Activated naive CD8-positive, alpha-beta T cell treated with anti-CD3 and anti-CD28 coated beads, Interleukin-2, amount 50 U/mL, for 16 hours (primary cell): ENCODE measurements around the gene SLCO2A1.

ENCODE experiments used
- DNase-seq: peaks from one replicate; pipeline ENCODE4 v3.0.0-alpha.2; 2020; ENCODE audit warnings: low read depth, low spot score

The SLCO2A1 gene

GRCh38 chr3:133899311-133899710 is 130.4 kb downstream of the SLCO2A1 start:
- DNase-seq, result no peak

- no peak for DNase-seq
Observed at GRCh38 chr3:133897547-133897946, 132.2 kb downstream of the SLCO2A1 start.

GRCh38 chr3:133896002-133896761 is 133.5 kb downstream of the SLCO2A1 start:
- DNase-seq, result no peak

DNA sequence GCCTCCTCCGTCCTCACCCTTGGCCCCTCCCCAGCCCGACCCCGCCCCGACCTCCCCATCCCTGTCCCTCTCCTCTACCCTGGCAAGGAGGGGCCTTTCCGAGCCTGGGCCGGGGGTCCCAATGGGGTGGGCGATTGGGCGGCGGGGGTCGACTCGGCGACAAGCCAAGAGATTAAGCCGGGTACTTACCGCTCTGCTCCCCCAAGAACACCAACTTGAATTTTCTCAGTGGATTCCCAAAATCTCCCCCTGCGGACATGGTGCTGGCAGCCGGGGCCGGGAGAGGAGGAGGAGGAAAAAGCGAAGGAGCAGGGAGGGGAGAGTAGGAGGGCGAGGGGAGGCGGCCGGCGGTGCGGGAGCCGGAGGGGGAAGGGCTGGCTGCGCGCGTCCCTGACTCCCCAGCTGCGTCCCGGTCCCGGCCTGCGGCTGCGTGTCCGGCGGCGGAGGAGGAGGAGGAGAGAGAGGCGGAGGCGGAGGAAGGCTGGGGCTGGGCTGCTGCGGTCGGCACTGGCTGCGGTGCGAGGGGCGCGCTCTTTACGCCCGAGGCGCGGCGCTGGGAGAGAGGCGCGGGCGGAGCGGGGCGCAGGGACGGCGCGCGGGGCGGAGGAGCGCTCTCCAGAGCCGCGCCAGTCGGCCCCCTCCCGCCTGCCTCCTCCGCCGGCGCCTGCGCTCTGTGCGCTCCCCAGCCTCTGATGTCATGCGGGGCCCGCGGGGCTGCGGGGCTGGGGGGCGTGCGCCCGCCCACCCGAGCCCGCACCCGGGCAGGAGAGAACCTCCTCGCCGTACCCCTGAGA is 134.3 kb downstream of the SLCO2A1 start, which contains the start of gene RAB6B:
Gene RAB6B (minus strand): TSS at position 675 of the 794 bp plus-strand sequence. CDS start 416 bp downstream, at position 259.
- DNase-seq, result no peak

DNA sequence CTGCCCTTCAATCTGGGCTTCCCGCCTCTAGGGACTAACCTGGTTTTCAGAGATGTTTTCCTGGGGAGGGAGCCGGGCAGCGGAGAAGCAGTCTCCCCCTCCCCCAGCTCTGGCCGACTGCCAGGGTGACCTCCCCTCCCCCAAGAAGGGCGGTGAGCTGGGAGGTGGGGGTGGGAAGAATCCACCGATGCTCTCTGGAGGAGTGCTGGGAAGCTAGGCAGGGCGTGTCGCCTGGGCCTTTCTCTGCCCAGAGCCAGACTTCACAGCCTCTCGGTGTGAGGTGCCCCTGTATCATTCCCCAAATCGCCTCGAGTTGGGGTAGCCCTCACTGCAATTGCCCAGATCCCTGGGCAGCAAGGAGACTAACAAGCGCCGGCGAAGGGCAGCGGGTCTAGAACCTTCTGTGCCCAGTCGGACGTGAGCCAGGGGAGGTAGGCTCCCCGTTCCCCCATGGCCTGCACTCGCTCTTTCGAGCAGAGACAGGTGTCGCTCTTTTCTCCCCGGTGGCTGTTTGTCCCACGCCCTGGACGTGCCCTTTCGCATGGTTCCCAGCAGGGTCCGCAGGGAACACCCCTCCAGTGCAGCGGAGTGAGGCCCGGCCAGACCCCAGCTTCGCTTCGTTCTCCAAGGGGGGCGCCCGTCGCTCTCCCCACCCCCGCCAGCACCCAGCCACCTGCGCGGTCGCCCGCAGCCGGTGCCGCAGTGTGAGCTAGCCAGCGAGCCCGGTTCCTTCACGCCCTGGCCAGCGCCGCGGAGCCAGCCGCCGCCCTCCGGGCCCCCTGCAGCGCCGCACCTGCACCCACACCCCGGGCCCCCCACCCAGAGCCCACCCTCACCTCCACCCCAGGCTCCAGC is 135.1 kb downstream of the SLCO2A1 start:
- no peak for DNase-seq

GRCh38 chr3:133893683-133894352 is 135.9 kb downstream of the SLCO2A1 start:
- DNase-seq, result no peak

GRCh38 chr3:133892541-133893231 is 137.0 kb downstream of the SLCO2A1 start:
- DNase-seq, result no peak

GRCh38 chr3:133891662-133892378 is 137.9 kb downstream of the SLCO2A1 start:
- DNase-seq, result no peak

DNA sequence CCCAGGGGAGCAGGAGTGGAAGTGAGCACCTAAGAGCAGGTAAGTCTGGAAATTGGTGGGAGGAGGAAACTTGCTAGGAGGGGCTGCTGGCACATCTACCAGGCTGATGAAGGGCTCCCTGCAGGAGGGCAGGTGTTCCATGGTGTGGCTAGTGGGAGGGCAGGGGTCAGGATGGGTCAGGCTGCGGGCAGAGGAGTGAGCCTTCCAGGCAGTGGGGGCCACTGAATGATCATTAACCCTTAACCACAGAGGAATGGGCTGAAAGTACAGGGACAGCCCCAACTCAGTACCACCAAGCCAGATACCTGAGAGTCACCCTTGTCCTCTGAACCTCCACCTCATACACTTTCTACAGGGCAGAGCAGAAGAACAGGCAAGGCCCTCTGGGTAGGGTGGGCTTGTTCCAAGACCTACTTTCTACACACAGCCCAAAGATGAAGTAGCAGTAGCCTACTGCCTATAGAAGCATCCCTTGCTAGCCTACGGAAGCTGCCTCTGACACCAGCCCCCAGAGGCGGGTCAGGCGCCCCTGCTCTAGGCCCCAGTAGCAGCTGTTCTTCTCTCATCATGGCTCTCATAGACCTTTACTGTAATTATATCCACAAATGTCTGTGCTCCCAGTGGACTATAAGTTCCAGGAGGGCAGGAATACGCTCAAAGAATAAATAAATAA is 138.6 kb downstream of the SLCO2A1 start:
- no peak for DNase-seq

- DNase-seq, result no peak
Observed at GRCh38 chr3:133890037-133890436, 139.7 kb downstream of the SLCO2A1 start.

GRCh38 chr3:133888726-133889340 is 140.9 kb downstream of the SLCO2A1 start:
- DNase-seq, result no peak

DNA sequence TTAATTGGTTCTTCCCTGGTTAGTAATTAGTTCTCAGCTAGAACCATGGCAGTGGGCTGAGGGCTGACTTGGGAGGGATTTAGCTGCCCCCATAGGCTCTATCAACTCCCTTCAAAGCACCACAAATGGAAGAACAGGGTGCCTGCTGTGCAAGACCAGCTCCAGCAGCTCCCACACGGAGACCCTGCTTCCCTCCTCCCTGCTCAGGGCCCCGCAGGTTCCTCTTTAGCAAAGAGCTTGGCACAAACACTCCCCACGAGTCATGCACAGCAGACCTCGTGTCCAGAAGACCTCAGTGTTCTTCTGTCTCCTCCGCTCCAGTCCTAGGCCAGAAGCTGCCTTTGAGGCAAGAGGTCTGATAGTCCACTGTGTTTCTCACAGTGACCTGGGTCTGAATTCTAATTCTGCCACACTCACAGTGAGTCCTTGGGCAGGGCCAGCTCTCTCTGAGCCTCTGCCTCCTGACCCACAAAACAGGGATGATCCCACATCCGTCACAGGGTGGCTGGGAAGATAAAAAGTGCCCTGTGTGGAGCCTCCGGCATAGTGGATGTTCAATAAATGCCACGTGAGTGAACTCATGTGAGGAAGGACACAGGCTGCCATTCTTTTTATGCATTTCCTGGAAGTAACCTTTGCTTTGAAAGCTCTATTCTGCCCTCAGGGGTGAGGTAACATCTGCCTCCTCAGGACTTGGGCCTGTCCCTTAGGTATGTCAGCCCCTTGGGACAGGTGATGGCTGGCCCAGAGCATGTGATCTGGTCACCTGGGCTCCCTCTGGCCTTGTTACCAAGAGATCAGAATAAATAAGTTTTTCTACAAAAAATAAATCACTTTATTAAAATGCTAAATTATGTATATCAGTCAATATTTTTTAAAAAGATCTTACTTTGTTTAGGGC is 141.7 kb downstream of the SLCO2A1 start:
- DNase-seq, result no peak

GRCh38 chr3:133887074-133887802 is 142.5 kb downstream of the SLCO2A1 start:
- DNase-seq, result no peak

DNA sequence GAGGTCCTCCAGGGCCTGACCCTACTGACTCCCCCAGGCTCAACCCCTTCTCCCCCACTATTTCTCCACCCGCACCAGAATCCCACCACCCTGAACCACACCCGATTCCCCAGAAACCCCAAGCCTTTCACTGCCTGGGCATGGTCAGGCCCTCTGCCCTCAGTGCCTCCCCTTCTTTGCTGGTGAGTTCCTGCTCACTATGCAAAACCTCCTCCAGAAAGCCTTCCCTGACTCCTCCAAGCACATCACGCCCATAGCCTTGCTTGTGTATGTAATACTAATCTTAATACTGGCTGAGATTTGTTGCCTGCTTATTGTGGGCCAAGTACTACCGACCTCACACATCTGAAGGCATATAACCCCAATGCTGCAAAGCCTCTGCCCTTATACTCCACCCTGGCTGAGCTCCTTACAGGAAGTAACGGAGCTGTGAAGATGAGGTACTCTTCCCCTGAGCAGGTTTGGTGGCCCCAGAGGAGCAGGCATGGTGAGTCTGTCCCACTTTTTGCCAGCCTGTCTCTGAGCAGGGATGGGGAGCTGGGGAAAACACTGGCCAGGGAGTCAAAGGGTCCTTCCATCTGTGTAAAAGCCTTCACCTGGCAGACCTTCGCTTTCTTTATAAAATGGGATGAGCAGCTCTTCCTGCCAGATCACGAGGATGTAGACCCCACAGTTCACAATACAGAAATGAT is 143.5 kb downstream of the SLCO2A1 start:
- DNase-seq, result no peak

GRCh38 chr3:133884887-133885711 is 144.6 kb downstream of the SLCO2A1 start:
- no peak for DNase-seq
